Measurements from ENCODE around the gene TBX15. TPM values are rescaled to one million over a fixed set of nuclear protein-coding genes. Genes with fewer than 3 reads are reported as not detected.

TBX15 gene
- total and polyA plus RNA-seq, 9 of the 15 experiments (the other 6 are each of a cell fraction or from before 2014, with no cell fraction given): 0.03 to 3.4 (median 2.3) TPM

GRCh38 chr1:119015547-119015946, 27.4 kb upstream of the TBX15 start:
- 3% methylated on average over 2 of the region's 2 CpGs for WGBS (ENCODE audit: insufficient coverage, low coverage, missing lambda C conversion rate)
- in situ Hi-C loops (cut with MboI): no loop called here
- intact Hi-C loops (cut with micrococcal nuclease): no loop called here
- FAIRE-seq (no peak), DNase-seq (ENCODE audit: extremely low read depth in 1 of 4, low spot score in 3 of 4) (no peak), ATAC-seq (no peak)
- H3K9ac ChIP-seq (ENCODE audit: insufficient read depth in 1 of 2, low read depth in 2 of 2, low read length in 2 of 2): no peak overlapping the region
- H4K20me1 ChIP-seq (replicated peaks; ENCODE audit: control insufficient read depth, insufficient read depth, low read length): no peaks in the 10 kb centered on the region
- H2AFZ ChIP-seq (ENCODE audit: low read depth, low read length): no peak overlapping the region
- ChIA-PET POLR2A (no interaction called here), CTCF (ENCODE audit: low intra/inter-chr PET ratio) (no interaction called here)
- H3K9me3 ChIP-seq (replicated peaks; ENCODE audit: control insufficient read depth, insufficient read depth, low read depth, low read length): no peaks in the 10 kb centered on the region
- TF ChIP-seq GTF2E2 (tag; IDR thresholded peaks at IDR 0.05) (no peak), PHB (CRISPR knock-in tag; IDR thresholded peaks at IDR 0.05) (no peak), ZNF354B (CRISPR knock-in tag; IDR thresholded peaks at IDR 0.05) (no peak), CCAR2 (IDR thresholded peaks at IDR 0.05; ENCODE audit: low read depth, low read length) (no peak), RNF2 (IDR thresholded peaks at IDR 0.05) (no peak), ZNF143 (CRISPR knock-in tag; IDR thresholded peaks at IDR 0.05) (no peak), COPS2 (conservative IDR thresholded peaks at IDR 0.05) (no peak), POLR2H (tag; IDR thresholded peaks at IDR 0.05; ENCODE audit: low read depth) (no peak), SIN3B (IDR thresholded peaks at IDR 0.05; ENCODE audit: low read depth) (no peak), TRIM28 (IDR thresholded peaks at IDR 0.05) (no peak), BCL6 (CRISPR knock-in tag; IDR thresholded peaks at IDR 0.05) (no peak), ZNF217 (CRISPR knock-in tag; IDR thresholded peaks at IDR 0.05) (no peak)
- TF ChIP-seq, protein P1, sequence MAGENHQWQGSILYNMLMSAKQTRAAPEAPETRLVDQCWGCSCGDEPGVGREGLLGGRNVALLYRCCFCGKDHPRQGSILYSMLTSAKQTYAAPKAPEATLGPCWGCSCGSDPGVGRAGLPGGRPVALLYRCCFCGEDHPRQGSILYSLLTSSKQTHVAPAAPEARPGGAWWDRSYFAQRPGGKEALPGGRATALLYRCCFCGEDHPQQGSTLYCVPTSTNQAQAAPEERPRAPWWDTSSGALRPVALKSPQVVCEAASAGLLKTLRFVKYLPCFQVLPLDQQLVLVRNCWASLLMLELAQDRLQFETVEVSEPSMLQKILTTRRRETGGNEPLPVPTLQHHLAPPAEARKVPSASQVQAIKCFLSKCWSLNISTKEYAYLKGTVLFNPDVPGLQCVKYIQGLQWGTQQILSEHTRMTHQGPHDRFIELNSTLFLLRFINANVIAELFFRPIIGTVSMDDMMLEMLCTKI (IDR thresholded peaks at IDR 0.05; ENCODE audit: partially characterized antibody): no peak
- no peak overlapping the region for H3K4me3 ChIP-seq
- no TSS peak for BruUV-seq (replicated peaks)
- no peaks in the 10 kb centered on the region for H3K36me3 ChIP-seq (ENCODE audit: control insufficient read depth, insufficient read depth, low read length)
- H3K4me2 ChIP-seq (ENCODE audit: insufficient read depth, low read length): no peak overlapping the region
- H3K27ac ChIP-seq (ENCODE audit: extremely low read depth, low read depth, low read length): no peak overlapping the region
- H3K4me1 ChIP-seq (replicated peaks in 1 of 2; ENCODE audit: control insufficient read depth in 2 of 2, insufficient read depth in 2 of 2, low read length in 2 of 2): no peaks in the 10 kb centered on the region
- no peaks in the 10 kb centered on the region for H3K79me2 ChIP-seq (ENCODE audit: control insufficient read depth, insufficient read depth, low read length)
- no peaks in the 10 kb centered on the region for H3K9me1 ChIP-seq (ENCODE audit: control insufficient read depth, insufficient read depth, low read length)
- H3K27me3 ChIP-seq (ENCODE audit: control insufficient read depth in 2 of 2, insufficient read depth in 2 of 2, low read length in 2 of 2): no peaks in the 10 kb centered on the region
